Measurements from ENCODE around the gene ZSCAN10.
"Not testable (repeated sequence)": the region's sequence is repeated elsewhere in the genome, so short reads cannot be mapped to it uniquely, and the experiment has no call there.

The ZSCAN10 gene

DNA sequence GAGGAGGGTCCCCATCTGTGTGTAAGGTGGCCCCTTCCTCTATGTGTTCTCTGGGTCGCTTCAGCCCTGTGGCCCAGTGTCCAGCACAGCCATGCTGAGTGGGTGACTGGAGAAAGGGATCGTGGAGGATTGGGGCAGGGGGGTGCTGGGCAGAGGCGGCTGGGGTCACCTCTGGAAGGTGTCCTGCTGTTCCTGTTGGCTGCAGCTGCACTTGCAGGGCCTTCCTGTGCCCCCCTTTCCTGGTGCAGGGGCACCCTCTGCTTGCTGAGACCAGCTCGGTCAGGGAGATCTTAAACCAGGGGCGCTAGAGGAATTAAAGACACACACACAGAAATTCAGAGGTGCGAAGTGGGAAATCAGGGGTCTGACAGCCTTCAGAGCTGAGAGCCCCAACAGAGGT is 22.5 kb downstream of the ZSCAN10 start:
- no peak for DNase-seq (ENCODE audit: low read depth)
- no peak overlapping the region for H3K4me3 ChIP-seq (ENCODE audit: control insufficient read depth, low read depth, low read length)
- TF ChIP-seq, protein P1, sequence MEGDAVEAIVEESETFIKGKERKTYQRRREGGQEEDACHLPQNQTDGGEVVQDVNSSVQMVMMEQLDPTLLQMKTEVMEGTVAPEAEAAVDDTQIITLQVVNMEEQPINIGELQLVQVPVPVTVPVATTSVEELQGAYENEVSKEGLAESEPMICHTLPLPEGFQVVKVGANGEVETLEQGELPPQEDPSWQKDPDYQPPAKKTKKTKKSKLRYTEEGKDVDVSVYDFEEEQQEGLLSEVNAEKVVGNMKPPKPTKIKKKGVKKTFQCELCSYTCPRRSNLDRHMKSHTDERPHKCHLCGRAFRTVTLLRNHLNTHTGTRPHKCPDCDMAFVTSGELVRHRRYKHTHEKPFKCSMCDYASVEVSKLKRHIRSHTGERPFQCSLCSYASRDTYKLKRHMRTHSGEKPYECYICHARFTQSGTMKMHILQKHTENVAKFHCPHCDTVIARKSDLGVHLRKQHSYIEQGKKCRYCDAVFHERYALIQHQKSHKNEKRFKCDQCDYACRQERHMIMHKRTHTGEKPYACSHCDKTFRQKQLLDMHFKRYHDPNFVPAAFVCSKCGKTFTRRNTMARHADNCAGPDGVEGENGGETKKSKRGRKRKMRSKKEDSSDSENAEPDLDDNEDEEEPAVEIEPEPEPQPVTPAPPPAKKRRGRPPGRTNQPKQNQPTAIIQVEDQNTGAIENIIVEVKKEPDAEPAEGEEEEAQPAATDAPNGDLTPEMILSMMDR (IDR thresholded peaks at IDR 0.05; ENCODE audit: control insufficient read depth, insufficient read depth, low read depth, low read length, missing control alignments): no peak

DNA sequence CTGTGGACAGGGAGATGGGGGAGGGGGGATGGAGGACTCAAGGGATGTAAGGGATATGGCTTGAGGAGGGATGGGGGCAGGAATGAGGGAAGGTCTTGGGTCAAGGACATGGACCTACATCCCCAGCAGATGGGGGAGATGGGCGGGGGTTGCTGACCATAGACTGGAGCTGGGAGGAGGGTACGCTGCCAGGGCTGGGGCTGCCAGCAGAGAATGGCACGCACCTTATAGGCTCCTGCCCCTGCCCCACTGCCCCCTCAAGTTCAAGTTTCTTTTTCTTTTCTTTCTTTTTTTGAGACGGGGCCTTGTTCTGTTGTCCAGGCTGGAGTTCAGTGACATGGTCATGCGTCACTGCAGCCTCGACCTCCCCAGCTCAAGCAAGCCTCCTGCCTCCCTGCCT is 23.1 kb downstream of the ZSCAN10 start:
- H3K4me3 ChIP-seq (ENCODE audit: control insufficient read depth, low read depth, low read length): not testable (repeated sequence)

DNA sequence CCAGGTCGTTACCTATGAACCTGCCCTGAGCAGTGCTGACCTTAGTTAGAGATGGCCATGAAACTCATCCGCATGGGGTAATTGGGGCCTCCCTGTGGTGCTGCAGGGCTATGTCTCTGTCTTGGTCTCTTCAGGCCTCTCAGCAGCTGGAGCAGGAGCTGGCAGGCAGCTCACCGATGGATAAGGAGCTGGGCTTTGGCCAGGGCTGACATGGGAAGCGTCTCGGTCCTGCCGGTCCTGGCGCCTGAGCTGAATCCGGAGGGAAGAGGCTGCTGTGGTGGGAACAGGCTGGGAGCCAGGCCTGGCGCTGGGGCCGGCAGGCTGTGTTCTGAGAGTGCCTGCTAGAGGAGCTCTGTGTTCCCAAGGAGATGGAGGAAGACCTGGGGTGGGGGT is 23.6 kb downstream of the ZSCAN10 start:
- DNase-seq (ENCODE audit: low read depth): no peak
- TF ChIP-seq, protein P1 (IDR thresholded peaks at IDR 0.05; ENCODE audit: control insufficient read depth, insufficient read depth, low read depth, low read length, missing control alignments): no peak
- H3K4me3 ChIP-seq (ENCODE audit: control insufficient read depth, low read depth, low read length): no peak overlapping the region

More for the DNA sequence above, 23.1 kb downstream of the ZSCAN10 start:
- not testable (repeated sequence) for DNase-seq (ENCODE audit: low read depth)

DNA sequence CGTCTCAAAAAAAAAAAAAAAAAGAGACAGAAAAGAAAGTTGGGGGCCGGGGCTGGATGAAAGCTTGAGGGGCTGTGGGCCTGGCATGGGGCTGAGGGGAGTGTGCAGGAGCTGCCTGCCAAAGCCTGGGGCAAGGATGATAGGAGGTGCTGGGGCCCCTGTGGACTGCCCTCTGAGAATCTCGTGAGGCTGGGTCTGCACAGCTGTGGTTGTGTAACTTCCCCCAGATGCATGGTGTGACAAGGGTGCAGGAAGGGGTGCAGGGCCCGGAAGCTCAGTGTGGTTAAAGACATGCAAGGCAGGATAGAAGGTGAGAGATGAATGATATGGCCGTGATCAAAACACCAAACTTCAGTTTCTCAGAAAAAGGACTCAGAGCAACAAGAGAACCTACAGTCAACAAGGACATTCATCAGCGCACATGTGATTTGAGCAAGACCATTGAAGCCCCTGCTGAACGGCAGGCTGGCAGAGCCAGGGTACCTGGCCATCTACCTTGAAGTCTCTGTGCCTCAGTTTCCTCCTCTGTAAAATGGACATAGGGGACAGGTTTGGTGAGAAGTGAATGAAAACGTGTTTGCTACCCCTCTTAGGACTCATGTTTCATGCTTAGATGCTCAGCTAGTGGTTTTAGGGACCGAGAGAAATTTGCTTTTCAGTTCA is 24.1 kb downstream of the ZSCAN10 start:
- TF ChIP-seq, protein P1 (IDR thresholded peaks at IDR 0.05; ENCODE audit: control insufficient read depth, insufficient read depth, low read depth, low read length, missing control alignments): no peak
- DNase-seq (ENCODE audit: low read depth): no peak
- no peak overlapping the region for H3K4me3 ChIP-seq (ENCODE audit: control insufficient read depth, low read depth, low read length)

DNA sequence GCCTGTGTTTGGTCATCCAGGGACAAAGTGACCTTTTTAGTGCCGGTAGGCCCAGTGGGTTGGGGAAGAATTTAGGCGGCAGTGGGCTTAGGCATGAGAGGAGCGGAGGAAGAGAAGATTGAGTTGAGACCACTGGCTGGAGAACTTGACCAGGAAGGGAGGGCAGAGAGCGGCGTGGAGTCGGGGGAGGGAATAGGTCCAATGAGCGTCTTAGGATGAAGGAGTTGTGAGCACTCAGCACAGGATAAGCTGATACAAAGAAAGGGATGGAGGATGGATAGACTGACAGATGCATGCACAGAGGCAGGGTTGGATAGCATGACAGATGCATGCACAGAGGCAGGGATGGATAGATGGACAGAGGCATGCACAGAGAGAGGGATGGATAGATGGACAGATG is 25.6 kb downstream of the ZSCAN10 start:
- no peak for DNase-seq (ENCODE audit: low read depth)
- TF ChIP-seq, protein P1 (IDR thresholded peaks at IDR 0.05; ENCODE audit: control insufficient read depth, insufficient read depth, low read depth, low read length, missing control alignments): no peak
- no peak overlapping the region for H3K4me3 ChIP-seq (ENCODE audit: control insufficient read depth, low read depth, low read length)

DNA sequence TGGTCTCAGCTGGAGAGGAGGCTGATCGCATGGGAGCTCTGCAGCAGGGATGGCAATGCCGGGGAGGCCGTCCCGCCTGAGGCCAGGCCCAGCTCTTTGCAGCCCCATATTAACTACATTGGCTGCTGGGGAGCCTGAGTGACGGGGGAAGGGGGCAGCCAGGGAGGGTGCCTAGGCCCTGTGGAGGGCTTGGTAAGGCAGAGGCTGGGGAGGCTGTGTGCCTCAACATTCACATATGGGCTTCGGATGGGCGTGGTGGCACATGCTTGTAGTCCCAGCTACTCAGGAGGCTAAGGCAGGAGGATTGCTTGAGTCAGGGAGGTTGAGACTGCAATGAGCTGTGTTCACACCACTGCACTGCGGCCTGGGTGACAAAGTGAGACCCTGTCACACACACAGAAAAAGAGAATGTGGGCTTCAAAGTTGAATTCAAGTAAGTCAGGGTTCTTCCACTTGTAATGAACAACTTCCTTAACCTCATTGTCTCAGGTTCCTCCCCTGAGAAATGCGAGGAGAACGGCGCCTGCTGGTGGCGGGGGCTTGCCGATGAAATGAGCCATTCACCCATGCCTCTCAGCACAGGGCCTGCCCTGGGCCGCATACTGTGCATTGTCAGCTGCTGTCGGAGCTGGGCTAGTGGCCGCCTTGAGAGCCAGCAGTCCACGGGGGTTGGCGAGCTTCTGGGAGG is 26.4 kb downstream of the ZSCAN10 start:
- not testable (repeated sequence) for H3K4me3 ChIP-seq (ENCODE audit: control insufficient read depth, low read depth, low read length); DNase-seq (ENCODE audit: low read depth)

DNA sequence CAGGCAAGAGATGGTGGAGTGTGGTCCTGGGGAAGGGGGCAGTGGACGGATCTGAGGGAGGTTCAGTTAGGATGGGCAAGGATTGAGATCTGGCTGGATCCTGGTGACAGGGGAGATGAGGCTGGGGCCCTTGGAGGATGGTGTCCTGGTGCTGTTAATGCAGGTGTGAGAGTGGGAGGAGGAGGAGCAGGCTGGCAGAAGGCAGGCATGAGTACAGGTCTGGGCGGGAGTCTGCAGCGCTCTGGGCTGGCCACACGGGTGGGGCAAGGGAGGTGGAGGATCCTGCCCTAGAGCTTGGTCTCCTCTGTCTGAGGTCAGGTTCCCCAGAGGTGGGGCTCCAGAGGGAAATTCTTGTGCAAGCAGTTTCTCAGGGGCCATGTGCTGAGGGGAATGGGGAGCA is 26.9 kb downstream of the ZSCAN10 start:
- H3K4me3 ChIP-seq (ENCODE audit: control insufficient read depth, low read depth, low read length); DNase-seq (ENCODE audit: low read depth): not testable (repeated sequence)

DNA sequence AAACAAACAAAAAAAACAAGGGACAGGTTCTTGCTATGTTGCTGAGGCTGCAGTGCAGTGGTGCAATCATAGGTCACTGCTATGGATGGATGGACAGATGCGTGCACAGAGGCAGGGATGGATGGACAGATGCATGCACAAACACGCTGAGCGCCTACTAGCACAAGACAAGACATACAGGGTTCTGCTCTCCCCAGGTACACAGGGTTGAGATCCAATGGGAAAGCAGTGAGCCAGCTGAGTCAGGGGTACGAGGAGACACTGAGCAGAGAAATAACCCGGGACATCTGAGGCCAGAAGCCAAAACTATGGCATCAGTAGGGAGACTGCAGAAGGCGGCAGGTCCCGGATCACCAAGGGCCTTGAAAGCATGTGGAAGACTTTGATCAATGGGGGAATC is 27.4 kb downstream of the ZSCAN10 start:
- TF ChIP-seq, protein P1 (IDR thresholded peaks at IDR 0.05; ENCODE audit: control insufficient read depth, insufficient read depth, low read depth, low read length, missing control alignments): no peak
- DNase-seq (ENCODE audit: low read depth): no peak
- no peak overlapping the region for H3K4me3 ChIP-seq (ENCODE audit: control insufficient read depth, low read depth, low read length)
